GM19395 (cell line): ENCODE data around the gene PAX5.

Experiments used
- ATAC-seq: cut with Tn5 transposase; IDR thresholded peaks from one replicate; pipeline ENCODE4 v1.9.1; 2021; ENCODE audit warnings: mild to moderate bottlenecking, moderate library complexity; ENCODE audit not compliant: unreplicated experiment

The PAX5 gene

DNA sequence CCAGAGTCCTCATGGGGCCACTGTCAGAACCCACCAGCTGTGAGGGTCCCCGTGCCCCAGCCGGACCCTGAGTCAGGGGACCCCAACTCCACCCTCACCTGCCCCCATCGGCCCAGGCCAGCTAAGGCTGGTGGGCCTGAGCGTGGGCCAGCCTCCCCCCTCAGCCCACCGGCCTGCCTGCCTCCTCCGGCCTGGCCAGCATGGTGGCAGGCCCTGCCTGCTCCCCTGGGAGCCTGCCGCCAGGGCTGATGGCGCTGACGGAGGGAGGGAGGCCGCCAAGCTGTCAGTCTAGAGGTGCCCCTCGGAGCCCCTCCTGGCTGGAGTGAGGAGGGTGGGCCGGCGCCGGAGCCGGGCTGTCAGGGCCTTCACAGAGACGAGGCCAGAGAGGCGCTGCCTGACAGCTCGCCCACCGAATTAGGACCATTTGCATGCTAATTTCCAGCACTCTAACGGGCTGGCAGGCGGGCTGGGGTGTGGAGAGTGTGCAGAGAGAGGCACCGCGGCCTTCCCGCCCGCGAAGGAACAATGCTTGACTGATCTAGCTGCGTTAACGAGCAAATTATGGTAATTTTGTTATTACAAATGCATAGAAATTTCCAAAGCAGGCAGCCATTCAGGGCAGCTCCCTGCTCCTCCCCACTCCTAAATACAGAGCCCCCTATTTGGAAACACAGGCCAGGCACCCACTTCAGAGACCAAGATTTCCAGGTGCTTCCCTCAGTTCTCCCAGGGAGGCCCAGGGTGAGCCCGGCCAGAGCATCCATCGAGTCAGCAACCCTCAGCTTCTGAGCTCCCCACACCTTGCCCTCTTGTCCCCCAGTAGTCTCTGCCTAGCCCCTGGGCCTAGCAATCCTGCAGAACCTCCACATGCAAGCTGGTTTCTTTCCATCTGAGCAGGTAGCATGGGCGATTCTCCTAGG, 169.3 kb downstream of the PAX5 start:
- ATAC-seq, result no peak

DNA sequence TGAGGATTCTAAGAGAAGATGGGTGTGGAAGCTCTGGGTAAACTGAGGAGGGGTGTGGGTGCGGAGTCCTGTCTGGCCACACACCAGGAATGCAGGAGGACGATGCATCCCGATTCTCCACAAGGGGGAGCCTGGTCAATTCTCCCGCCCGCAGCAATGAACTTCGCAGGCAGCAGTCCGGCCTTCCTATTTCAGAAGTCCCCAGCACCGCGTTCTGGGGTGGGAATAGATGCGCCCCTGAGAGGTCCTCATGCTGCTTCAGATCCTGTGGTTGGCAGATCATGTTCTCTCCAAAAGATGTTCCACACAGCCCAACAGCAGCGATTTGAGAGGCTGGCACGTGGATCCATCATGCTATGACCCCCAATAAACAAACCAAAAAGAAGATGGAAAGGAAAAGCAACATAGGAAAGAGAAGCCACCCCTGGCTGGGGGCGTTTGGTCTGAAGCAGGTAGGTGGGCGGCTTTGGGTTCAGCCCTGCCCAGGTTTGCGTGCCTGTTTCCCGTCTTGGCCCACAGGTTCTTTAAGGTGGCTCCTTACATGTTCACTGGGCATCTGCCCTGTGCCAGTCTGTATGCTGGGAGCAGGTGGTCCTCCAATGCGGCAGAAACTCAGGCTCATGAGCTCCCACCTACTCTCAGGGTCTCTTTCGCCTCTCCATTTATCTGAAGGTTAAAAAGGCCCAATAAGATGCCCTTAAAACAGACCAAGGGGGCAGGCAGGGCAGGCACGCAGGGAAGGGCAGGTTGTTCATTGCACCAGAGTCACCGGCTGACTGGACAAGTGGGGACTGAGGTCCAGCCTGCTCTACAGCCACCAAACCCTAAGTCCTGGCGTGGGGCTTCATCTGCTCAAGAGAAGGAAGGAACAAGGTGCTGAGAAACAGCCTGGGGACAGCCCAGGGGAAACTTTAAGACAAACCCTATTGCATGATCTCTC, 171.6 kb downstream of the PAX5 start:
- ATAC-seq, result no peak

DNA sequence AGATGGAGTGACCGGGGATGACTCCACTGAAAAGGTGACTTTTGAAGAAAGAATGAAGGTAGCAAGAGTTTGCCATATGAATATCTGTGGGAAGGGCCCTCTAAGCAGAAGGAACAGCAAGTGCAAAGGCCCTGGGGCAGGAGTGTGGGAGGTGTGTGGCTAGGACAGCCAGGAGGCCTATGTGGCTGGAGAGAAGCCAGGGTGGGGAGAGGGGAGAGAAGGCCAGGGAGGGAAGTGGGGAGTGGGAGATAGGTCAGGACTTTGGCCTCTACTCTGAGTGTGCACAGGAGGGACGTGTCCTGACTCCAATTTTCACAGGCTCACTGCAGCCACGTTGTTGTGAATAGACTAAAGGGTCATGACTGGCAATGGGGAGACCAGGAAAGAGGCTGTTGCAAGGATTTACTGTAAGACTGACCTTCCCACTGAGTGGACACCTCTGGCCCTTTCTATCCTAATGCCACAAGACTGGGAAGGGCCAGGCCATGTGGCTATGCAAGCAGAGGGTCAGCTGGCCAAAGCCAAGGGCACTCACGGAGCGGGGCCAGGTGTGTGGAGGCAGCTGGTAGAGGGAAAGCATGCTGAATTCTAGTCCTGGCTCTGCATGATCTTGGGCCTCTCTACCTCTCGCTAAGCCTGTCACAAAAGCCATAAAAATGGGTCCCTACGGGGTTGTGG, 172.4 kb downstream of the PAX5 start:
- ATAC-seq, result no peak

DNA sequence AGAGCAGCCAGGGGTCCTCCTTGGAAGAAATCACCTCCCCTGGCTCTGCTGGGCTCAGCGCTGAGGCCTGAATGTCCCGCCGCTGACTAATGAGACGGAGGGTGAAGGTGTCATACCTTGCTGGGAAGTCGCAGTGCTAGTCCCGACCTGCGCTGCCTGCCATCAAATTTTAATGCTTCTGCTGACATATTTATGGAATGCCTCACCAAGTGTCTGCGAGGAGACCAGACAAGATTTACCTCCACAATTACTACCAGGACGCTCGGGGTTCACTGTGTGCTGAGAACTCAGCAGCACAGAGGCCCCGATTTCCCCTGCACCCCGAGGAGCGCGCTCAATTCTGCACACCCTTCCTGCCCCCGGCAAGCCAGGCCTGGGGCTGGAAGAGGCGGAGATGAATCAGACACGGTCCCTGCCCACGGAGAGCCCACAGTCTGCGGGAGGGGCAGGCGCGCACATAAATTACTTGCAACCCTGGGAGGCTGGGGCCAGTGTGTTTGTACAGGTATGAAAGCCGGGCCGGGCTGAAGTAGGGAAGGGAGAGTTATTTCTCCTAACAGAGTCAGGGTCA, 175.2 kb downstream of the PAX5 start:
- no peak for ATAC-seq

DNA sequence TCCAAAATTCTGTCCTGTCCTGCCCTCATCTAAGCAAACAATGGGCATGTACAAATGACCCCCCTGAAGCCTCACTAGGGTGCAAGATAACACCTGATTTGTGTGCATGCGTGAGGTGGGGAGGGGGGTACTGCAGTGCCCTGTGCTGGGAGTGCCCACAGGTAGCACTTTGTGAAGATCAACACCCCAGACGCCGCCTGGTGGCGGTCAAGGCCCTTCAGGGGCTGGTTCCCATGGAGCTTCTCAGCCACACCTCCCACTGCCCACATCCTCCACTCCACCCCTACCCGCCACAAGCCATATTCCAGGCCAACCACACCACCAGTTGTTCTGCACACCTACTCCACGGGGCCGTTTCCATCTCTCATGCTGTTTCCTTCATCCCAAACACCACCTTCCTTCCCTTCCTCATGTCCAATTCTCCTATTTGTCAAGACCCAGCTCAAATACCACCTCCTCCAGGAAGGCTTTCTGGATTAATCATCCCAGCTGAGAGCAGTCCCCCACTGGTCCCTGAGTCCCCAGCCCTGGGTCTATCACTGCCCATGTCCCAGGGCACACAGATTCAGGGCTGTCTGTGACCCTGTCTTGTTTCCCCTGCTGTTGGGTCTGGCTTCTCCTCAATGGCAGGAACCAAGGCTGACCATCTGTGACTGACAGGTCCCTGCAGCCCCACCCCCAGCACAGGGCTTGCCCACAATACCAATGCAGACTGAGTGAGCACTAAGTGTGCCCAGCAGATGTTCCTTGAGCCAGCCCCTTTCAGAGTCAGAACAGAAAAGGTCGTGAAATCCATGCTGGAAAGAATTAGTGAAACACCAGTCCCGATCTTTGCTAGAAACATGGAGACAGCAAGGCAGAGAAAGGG, 178.4 kb downstream of the PAX5 start:
- ATAC-seq, result no peak

DNA sequence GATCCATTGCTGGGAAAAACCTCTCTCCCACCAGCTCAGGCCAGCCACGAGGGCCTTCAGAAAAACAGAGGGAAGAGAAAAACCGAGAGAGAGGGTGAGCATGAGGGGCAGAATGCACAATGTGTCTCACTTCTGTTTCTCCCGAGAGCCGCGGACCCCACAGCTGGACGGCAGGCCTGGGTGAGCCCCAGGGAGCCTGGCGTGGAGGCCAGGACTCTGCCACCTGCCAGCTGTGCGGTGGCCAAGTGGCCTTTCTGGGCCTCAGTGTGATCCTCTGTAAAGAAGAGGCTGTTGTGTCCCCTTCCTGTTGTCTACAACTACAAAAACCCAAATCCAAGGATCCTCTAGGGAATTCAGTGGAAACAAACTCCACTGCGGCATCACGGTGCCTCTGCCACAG, 179.3 kb downstream of the PAX5 start:
- no peak for ATAC-seq

DNA sequence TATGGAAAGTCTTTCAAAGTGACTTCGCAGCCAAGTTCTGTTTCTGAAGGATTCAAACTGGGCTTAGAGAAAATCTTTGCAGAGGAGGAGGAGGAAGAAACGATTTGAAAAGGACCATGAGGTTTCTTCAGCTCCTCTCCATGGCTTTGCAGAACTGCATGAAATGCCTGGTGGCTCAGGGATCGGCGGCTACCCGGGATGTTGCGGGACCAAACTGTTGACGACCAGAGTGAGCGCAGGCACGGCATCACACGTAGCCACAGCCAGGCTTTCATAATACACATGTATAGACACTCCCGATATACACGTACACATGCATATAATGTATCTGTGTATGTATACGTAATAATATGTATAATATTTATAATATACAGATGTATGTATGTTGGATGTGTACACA, 180.0 kb downstream of the PAX5 start:
- ATAC-seq, result no peak

DNA sequence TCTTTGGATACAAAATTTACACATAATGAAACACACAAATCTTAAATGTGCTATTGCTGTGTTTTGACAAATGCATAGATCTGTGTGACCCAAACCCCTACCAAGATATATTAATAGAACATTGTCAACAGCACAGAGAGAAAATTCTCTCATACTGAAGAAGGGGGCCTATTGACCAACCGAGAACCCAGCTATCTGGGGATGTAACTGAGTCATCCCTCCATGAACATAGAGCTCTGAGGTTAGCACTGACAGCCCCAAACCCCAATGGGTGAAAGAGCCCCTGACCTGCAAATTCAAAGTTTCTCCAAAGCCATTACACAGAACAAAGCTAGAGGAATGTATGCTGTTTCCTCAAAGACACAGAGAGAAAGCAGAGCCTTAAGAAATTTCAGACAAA, 180.8 kb downstream of the PAX5 start:
- ATAC-seq, result no peak

DNA sequence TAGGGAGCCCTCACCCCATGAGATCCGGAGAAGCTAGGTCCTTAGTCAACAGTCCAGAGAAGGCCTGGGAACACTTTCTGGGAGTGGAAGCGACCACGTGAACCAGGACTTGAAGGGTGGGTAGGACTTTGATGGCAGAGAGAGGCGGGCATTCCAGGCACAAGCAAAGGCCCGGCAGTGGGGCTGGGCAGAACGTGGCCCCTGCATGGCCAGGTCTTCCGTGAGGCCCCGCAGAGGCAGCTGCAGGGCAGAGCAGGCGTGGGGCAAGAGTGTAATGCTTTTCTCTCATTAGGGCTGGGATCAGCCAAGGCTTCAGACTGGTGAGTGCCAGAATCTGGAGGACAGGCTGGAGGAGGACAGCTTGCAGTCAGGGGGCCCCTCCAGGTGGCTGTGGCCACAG, 184.1 kb downstream of the PAX5 start:
- no peak for ATAC-seq

DNA sequence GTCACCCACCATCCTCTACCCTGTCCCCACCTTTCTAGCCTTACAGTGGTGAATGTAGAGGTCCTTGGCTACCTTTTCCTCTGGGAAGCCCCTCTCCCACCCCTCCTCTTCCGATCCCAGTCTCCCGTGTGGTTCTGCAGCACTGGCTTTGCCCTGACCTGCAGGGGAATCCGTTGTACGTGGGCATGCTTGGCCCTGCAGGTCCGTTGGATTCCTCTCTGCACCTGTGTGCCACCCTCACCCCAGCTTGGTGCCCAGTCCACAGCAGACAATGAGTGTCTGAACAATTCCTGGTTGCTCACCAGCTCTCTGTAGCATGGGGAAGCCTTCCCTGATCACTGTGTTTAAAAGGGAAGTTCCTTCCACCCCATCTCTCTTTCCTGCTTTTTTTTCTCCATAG, 185.1 kb downstream of the PAX5 start:
- ATAC-seq, result no peak

DNA sequence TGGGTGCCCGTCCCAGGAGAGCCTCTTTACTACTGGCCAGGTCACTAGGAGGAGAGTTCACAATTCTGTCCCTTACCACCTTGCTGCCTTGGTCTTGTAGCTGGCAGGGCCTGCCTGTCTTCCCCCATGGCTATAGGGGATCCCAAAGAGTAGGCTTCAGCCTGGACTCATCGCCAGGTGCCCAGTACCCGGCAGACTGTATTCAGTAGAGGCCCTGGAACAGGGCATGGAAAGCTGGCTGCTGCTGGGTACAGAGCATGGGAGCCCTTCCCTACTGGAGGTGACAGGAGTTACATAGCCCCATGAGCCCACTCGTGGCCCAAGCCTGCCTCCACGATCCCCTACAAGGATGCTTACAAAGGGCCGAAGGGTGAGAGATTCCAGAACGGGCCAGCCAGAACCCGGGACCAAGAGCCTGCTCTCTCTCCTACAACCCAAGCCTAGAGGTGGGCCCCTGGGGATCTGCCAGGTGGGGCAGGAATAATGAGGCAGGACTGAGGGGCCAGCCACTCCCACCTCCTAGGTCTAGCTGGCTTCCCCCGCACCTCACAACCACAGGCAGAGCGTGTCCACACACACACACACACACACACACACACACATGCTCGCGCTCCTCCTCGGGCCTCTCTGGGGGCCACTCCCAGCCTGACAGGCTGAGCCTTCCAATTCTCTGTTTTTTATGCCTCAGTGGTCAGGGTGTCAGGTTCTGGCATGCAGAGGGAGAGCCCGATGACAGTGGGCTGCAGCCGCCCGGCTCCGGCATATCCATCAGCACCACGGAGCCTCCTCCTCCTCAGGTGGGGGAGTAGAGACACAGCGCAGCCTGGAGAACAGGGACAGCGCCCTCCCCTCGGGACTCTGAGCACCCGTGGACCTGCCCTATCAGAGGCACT, 186.0 kb downstream of the PAX5 start:
- no peak for ATAC-seq

DNA sequence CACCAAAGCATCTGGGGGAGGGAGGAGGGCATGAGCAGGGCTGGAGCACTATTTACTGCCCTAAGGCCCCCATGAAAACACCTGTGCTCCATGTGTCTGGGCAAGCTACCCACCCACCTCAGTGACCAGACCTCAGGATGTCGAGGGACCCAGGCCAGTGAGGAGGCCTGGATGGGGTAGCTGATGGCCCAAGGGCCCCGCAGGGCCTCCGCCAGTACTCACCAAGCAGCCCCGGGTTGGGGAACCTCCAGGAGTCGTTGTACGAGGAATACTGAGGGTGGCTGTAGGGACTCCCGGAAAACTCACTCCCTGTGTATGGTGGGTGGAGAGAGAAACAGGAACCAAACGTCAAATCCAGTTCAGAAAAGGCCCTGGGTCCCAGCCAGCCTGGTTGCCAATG, 187.4 kb downstream of the PAX5 start:
- ATAC-seq, result no peak

DNA sequence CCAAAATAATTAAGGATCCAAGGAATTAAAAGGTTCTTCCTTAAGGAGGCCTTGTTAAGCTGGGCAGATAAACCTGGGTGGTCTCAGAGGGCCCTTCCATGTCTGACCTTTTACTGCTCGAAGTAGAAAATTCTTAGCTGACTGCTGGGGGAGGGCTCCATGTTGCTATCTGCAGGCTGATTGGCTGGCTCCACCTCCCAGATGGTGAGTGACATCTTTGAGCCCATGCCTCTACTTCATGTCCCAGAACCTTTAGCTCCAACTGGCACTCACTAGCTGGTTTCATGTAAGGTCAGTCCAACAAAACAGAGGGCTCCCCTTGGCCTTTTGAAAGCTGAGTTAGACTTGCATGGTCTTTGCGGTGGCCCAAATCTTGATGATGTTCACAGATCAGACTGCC, 188.2 kb downstream of the PAX5 start:
- no peak for ATAC-seq

DNA sequence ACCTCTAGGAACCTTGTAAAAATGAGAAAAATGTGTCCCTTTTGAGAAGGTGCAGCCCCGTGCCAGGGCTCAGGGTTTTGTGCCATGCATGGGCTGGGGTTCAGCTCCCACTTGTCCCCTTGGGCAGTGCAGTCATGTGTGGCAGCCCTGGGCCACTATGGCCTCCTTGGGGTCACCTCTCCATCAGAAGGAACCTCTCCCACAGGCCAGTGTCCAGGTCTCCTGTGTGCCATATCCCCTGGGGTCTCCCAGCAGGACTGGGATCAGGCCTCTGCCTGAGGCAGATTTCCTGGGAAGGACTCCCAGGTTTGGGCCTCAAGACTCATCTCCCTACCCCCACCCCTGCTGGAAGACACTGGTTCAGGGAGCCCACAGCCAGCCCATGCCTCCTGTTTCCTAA, 189.1 kb downstream of the PAX5 start:
- no peak for ATAC-seq

DNA sequence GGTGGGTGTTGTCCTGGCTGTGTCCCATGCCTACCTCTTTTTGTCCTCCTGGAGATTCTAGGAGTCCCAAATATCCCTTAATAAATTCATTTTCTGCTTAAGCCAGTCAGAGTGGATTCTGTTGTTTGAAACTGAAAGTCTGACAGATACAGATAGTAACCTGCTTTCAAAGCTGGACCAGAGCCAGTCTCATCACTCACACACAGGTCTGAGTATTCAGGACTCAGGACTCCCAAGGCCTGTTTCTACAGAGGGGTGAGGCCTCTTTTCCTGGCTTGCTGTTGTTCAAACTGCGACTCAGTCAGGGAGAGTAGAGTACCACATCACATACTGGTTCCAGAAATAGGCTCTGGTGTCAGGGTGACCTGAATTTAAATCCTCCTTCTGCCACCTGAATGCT, 190.1 kb downstream of the PAX5 start:
- no peak for ATAC-seq

DNA sequence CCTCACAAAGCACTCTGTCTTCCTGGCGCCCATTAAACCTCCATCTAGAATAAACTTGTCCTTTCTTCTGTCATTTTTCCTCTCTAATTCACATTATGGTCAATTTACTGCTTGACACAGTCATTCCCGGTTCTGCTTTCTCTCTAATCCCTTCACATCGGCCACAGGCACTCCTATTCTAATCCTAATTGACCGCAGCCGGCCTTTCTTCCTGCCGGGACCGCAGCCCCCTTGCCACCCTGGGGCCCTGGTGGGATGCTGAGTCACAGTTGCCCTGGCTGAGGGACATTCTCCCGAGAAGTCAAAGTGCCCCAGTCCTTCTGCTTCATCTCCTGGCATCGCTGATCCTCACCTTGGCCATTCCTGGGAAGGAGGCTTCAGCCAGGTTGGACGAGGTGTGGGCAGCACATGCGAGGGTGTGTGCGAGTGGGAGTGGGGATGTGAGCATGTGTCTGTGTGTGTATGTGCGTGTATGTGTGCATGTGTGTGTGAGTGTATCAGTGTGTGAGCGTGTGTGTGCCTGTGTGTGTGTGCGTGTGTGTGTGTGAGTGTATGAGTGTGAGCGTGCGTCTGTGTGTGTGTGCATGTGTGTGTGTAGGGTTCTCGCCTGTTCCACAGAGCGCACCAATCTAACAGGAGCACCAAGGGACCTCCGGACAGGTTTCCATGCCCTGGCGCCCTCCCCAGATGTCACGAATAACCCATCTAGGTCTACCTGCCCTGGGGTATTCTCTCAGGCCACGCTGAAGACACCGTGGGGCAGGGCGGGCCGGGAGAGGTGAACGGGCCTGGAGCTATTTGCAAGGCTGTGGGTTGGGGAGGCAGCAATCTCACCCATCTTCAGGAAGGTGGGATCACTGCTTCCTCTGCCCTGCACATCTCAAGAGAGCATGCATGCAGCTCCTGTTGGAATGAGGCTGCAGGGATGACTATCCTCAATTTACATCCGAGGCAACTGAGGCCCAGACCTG, 191.2 kb downstream of the PAX5 start:
- no peak for ATAC-seq

DNA sequence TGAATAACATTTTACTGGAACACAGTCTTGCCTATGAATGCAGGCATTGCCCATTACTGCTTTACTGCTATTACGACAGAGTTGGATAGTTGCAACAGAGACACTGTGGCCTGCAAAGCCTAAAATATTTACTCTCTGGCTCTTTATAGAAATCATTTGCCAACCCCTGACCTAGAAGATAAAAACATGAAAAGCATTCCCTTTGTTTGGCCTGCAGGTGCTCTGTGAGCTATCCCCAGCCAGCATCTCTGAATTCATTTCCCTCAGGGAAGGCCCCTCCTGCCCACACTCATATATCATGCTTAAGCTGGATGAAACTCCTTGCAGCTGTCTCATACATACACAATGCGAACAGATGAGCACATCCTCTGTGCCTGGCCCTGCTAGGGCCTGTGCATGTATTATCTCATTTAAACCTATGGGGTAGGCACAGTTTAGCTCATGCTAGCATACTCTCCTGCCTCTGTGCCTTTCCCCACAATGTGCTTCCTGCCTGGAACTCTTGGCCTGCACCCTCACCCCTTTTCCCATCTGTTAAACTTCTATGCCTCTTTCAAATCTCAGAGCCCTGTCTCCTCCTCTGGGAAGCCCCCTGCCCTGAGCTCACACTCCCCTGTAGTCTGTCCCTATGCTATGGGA, 193.1 kb downstream of the PAX5 start:
- ATAC-seq, result no peak
